Fibroblast of villous mesenchyme (primary cell): Measurements from ENCODE around the gene ENTHD1. TPM values are rescaled to one million over a fixed set of nuclear protein-coding genes. Genes with fewer than 3 reads are reported as not detected.

ENCODE experiments used
- DNase-seq: peaks from one replicate; pipeline ENCODE4 v3.0.0-alpha.2; 2010; ENCODE audit warnings: low read depth
- H3K4me3 ChIP-seq: 2 replicates; pipeline ENCODE4 v1.5.1; 2011; ENCODE audit warnings: low read depth, mild to moderate bottlenecking, low read length
- total RNA-seq: library from RNA; depleted of rRNA; stranded (reverse); fragments of >200 nt; gene quantifications from 2 replicates; pipeline ENCODE4 v1.2.3, GENCODE V29; 2012
- TF ChIP-seq, protein P1 (sequence below): IDR thresholded peaks from 2 replicates; pipeline ENCODE4 v1.5.1; 2012; ENCODE audit warnings: low read depth, mild to moderate bottlenecking, low read length; ENCODE audit not compliant: insufficient read depth

Gene ENTHD1
- total RNA-seq, 1 donor, result not detected

DNA sequence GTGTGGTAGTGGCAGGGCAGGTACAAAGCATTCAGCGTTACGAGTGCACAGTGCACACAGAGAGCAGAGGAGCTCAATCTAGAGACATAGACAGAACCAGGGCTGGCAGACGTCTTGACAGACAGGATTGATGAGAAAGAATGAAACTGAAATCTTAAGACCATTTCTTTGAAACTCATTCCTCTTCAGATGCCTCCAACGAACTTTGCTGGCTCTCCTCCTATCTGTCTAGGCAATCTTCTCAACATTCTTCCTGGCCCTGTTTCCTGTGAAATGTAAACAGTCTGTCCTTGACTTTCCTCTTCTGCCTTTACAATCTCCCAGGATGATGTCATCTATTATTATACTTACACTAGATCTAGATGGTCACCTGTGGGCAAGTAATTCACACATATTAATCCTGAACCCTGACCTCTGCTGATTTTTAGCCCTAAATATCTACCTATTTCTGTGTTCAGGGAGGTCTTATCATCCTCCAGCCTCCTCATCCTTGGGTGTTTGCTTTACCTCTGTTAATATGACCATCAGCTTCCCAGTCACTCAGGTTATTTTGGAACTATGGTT is 119.5 kb downstream of the ENTHD1 start:
- DNase-seq, result peak; percentile 16
- H3K4me3 ChIP-seq, result no peak overlapping the region
- TF ChIP-seq, protein P1, sequence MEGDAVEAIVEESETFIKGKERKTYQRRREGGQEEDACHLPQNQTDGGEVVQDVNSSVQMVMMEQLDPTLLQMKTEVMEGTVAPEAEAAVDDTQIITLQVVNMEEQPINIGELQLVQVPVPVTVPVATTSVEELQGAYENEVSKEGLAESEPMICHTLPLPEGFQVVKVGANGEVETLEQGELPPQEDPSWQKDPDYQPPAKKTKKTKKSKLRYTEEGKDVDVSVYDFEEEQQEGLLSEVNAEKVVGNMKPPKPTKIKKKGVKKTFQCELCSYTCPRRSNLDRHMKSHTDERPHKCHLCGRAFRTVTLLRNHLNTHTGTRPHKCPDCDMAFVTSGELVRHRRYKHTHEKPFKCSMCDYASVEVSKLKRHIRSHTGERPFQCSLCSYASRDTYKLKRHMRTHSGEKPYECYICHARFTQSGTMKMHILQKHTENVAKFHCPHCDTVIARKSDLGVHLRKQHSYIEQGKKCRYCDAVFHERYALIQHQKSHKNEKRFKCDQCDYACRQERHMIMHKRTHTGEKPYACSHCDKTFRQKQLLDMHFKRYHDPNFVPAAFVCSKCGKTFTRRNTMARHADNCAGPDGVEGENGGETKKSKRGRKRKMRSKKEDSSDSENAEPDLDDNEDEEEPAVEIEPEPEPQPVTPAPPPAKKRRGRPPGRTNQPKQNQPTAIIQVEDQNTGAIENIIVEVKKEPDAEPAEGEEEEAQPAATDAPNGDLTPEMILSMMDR, result no peak

DNA sequence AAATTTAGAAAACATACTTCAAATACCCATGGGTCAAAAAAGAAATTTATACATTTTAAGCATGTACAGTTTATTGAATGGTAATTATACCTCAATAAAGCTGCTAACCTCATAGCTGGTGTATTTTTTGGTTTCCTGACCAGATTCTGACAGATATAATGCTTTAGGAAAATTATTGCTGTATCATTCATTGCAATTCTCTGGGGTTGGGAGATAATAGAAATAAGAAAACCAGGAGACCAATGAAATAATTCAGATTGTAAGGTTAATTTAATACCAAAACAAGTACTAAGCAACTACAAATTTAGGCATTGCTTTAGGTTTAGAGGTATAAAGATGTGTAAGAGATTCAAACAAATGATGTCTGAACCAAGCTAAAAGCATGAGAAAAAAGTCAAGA is 120.1 kb downstream of the ENTHD1 start:
- no peak overlapping the region for H3K4me3 ChIP-seq
- TF ChIP-seq, protein P1, result no peak

DNA sequence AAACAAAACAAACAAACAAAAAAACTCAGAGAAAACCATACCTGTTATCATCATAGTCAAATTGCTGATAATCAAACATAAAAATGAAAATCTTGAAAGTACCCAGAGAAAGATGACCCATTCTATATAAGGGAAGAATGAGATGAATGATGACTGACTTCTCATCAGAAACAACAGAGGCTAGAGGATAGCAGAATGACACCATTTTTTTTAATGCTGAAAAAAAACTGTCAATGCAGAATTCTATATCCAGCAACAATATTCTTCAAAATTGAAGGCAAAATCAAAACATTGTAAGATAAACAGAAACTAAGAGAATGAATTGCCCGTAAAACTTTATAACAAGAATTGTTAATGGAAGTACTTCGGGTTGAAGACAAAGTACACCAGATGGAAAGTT is 122.1 kb downstream of the ENTHD1 start:
- no peak overlapping the region for H3K4me3 ChIP-seq
- TF ChIP-seq, protein P1, result no peak
- no peak for DNase-seq

More for the DNA sequence above, 120.1 kb downstream of the ENTHD1 start:
- no peak for DNase-seq

DNA sequence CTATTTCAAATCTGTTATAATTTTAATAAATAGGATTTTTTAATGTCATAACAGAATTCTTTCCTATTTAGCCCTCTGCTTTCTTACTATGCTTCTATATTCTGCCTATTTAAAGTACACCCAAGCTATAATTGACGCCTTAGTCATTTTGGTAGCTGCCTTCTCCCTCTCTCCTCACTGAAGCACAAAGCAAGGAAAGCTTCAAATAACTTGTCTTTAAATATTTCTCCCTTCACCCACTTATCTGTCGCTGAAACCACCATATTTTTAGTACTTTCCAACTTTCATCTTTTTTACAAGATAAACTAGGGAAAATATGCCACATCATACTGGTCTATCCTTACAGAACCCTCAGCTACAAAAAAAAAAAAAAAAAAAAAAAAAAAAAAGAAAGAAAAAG is 127.9 kb downstream of the ENTHD1 start:
- H3K4me3 ChIP-seq, result no peak overlapping the region
- TF ChIP-seq, protein P1, result no peak
- DNase-seq, result no peak

DNA sequence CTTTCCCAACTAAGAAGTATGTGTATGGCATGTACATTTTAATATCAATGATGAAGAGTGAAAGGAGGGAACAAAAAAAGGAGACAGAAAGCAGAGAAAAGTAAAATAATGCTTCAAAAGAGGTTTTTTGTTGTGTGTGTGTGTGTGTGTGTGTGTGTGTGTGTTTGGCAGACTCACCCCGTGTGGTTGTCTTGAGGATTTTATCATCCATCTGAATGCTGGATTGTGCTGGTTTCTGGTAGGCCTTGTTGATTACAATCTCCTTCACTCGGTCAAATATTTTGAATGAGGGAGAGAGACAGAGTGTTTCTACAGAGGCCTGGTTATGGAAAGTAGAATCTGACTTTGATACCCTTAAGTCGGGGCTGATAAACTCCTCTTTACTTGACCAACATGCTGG is 128.5 kb downstream of the ENTHD1 start:
- DNase-seq, result no peak

DNA sequence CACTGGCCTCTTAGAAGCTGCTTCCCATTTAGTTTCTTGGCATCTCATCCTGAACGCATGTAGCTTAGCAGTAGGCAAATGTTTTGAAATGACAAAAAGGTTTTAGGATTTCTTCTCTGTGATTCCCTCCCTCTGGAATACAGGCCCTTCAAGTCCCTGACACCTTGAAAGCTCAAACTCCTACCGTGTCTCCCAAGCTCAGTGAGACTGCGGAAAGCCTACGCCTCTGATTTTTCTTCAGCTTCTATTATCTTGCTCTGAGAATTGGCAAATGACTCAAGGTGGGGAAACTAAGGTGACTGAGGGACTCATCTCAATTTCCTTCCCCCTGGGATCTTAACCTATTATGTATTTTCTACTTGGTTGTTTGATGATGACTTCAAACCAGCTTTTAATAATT is 130.3 kb downstream of the ENTHD1 start:
- no peak overlapping the region for H3K4me3 ChIP-seq
- TF ChIP-seq, protein P1, result no peak
- DNase-seq, result no peak

More for the DNA sequence above, 128.5 kb downstream of the ENTHD1 start:
- no peak overlapping the region for H3K4me3 ChIP-seq
- TF ChIP-seq, protein P1, result no peak

DNA sequence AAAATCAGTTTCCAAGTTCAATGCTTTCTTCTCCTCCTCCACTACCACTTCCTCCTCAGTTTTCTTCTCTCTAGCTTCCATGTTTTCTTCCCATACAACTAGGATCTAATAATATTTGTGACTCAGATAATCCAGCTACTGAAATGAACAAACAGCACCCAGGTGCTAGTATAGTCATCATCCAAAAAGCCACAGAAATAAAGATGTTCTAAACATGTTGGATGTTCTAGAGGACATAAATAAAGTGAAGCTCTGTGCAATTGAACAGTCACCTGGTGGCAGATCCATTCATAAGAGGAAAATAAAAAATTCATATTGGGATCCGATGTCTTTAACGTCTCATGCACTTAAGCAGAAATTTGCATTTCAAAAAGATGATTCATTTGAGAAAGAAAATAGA is 142.8 kb downstream of the ENTHD1 start:
- H3K4me3 ChIP-seq, result no peak overlapping the region
- TF ChIP-seq, protein P1, result no peak
- DNase-seq, result no peak
